ENCODE measurements around the gene RNU6-1. TPM values are rescaled to one million over a fixed set of nuclear protein-coding genes. Genes with fewer than 3 reads are reported as not detected.

The RNU6-1 gene
- total RNA-seq, 1 experiment from 2014 or later = not detected

DNA sequence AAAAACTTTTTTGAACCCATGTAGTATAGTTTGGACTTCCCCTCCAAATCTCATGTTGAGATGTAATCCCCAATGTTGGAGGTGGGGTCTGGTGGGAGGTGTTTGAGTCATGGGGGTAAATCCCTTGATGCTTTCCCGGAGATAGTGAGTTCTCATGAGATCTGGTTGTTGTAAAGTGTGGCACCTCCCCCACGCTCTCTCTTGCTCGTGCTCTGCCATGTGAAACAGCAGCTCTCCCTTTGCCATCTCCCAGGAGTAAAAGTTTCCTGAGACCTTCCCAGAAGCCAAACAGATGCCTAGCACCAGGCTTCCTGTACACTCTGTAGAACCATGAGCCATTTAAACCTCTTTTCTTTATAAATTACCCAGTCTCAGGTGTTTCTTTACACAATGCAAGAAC, 16.0 kb upstream of the RNU6-1 start (continued):
- TF ChIP-seq, protein P1, sequence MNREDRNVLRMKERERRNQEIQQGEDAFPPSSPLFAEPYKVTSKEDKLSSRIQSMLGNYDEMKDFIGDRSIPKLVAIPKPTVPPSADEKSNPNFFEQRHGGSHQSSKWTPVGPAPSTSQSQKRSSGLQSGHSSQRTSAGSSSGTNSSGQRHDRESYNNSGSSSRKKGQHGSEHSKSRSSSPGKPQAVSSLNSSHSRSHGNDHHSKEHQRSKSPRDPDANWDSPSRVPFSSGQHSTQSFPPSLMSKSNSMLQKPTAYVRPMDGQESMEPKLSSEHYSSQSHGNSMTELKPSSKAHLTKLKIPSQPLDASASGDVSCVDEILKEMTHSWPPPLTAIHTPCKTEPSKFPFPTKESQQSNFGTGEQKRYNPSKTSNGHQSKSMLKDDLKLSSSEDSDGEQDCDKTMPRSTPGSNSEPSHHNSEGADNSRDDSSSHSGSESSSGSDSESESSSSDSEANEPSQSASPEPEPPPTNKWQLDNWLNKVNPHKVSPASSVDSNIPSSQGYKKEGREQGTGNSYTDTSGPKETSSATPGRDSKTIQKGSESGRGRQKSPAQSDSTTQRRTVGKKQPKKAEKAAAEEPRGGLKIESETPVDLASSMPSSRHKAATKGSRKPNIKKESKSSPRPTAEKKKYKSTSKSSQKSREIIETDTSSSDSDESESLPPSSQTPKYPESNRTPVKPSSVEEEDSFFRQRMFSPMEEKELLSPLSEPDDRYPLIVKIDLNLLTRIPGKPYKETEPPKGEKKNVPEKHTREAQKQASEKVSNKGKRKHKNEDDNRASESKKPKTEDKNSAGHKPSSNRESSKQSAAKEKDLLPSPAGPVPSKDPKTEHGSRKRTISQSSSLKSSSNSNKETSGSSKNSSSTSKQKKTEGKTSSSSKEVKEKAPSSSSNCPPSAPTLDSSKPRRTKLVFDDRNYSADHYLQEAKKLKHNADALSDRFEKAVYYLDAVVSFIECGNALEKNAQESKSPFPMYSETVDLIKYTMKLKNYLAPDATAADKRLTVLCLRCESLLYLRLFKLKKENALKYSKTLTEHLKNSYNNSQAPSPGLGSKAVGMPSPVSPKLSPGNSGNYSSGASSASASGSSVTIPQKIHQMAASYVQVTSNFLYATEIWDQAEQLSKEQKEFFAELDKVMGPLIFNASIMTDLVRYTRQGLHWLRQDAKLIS (CRISPR knock-in tag; IDR thresholded peaks at IDR 0.05; ENCODE audit: borderline replicate concordance) = no peak
- TF ChIP-seq ZNF121 (CRISPR knock-in tag; IDR thresholded peaks at IDR 0.05) = no peak
- TF ChIP-seq NFATC4 (CRISPR knock-in tag; IDR thresholded peaks at IDR 0.05) = no peak
- no peak for TF ChIP-seq FOXJ3 (CRISPR knock-in tag; IDR thresholded peaks at IDR 0.05; ENCODE audit: borderline replicate concordance)

DNA sequence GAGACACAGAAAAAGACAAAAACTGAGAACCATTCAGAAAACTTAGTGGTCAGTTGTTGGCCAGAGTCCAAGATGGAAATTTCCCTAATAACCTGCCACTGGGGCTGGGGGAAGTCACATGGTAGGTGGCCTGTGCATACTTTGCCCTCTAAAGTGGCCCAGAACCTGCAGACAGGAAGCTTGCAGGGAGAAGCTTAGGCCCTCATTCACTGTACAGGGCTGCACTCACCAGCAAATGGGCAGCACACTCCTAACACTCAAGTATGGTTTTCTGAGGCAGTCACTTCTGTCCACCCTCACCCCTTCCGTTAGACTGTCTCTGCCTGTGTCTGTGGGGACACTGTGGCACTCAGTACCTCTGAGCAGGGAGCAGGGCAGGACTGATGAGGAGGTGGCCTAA, 14.5 kb upstream of the RNU6-1 start:
- Mint-ChIP-seq H3K9me3 (peaks cover 6% of the 10 kb centered on the region), H3K4me1 (peaks cover 53% of the 10 kb centered on the region), H3K27me3 (ENCODE audit: low read depth) (no peaks in the 10 kb centered on the region; the same call in 1 of the 2 replicates), H3K36me3 (peaks cover 1% of the 10 kb centered on the region), H3K4me3 (no peak overlapping the region), H3K27ac (peak overlapping the region; percentile 36; the same call in 1 of the 2 replicates)
- TF ChIP-seq NFATC4 (CRISPR knock-in tag; IDR thresholded peaks at IDR 0.05) (no peak), ZBTB21 (CRISPR knock-in tag; IDR thresholded peaks at IDR 0.05; ENCODE audit: borderline replicate concordance) (no peak)
- TF ChIP-seq, protein P2, sequence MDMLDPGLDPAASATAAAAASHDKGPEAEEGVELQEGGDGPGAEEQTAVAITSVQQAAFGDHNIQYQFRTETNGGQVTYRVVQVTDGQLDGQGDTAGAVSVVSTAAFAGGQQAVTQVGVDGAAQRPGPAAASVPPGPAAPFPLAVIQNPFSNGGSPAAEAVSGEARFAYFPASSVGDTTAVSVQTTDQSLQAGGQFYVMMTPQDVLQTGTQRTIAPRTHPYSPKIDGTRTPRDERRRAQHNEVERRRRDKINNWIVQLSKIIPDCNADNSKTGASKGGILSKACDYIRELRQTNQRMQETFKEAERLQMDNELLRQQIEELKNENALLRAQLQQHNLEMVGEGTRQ (CRISPR knock-in tag; IDR thresholded peaks at IDR 0.05) = 0 out of 2 replicates have a peak, but pooled peaks have one; percentile 26
- DNase-seq (ENCODE audit: low spot score) (no peak), ATAC-seq (no peak)
- ChIA-PET CTCF (interaction anchor here (0.7 to 2.0 kb wide), 4 partner anchors 9 to 397 kb away, joined by 3 to 17 read pairs (median 4); no protein-coding TSS in a partner anchor), POLR2A (no interaction called here)

DNA sequence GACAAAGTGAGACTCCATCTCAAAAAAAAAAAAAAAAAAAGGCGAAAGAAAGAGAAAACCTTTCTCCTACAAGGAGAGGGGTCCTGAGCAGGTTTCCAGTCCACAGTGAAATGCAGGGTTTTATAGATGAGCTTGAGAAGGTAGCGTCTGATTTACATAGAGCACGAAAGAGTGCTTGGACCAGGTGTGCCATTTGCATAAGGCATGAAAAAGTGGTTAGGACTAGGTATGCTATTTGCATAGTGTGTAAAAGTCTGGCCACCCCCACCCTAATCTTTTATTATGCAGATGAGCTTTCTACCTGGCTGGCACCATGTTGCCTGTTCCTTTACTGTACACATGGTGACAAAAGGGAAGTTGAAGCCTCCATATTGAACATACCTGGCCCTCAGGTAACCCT, 13.6 kb upstream of the RNU6-1 start:
- Mint-ChIP-seq H3K27me3 (ENCODE audit: low read depth) (no peaks in the 10 kb centered on the region; the same call in 1 of the 2 replicates), H3K36me3 (peaks cover 6% of the 10 kb centered on the region), H3K4me3 (no peak overlapping the region; the same call in 1 of the 2 replicates), H3K27ac (peak overlapping the region; percentile 24), H3K4me1 (peaks cover 56% of the 10 kb centered on the region), H3K9me3 (peaks cover 13% of the 10 kb centered on the region)
- ChIA-PET POLR2A (interaction anchor here (0.7 to 1.2 kb wide), 4 partner anchors 10 to 295 kb away, joined by 3 to 6 read pairs (median 5); no protein-coding TSS in a partner anchor), CTCF (interaction anchor here (0.7 to 2.0 kb wide), 5 partner anchors 10 to 396 kb away, joined by 3 to 17 read pairs (median 5); no protein-coding TSS in a partner anchor)
- peak; percentile 34 for ATAC-seq
- DNase-seq (ENCODE audit: low spot score) = no peak
- TF ChIP-seq FOXK1 (CRISPR knock-in tag; IDR thresholded peaks at IDR 0.05) (no peak), NR3C1 (CRISPR knock-in tag; conservative IDR thresholded peaks at IDR 0.05; ENCODE audit: low read depth) (no peak), NR2C2 (CRISPR knock-in tag; IDR thresholded peaks at IDR 0.05) (no peak), ZNF671 (CRISPR knock-in tag; IDR thresholded peaks at IDR 0.05) (no peak), ZBTB21 (CRISPR knock-in tag; IDR thresholded peaks at IDR 0.05; ENCODE audit: borderline replicate concordance) (no peak)
- TF ChIP-seq, protein P3, sequence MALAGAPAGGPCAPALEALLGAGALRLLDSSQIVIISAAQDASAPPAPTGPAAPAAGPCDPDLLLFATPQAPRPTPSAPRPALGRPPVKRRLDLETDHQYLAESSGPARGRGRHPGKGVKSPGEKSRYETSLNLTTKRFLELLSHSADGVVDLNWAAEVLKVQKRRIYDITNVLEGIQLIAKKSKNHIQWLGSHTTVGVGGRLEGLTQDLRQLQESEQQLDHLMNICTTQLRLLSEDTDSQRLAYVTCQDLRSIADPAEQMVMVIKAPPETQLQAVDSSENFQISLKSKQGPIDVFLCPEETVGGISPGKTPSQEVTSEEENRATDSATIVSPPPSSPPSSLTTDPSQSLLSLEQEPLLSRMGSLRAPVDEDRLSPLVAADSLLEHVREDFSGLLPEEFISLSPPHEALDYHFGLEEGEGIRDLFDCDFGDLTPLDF (CRISPR knock-in tag; IDR thresholded peaks at IDR 0.05) = no peak
- TF ChIP-seq, protein P4, sequence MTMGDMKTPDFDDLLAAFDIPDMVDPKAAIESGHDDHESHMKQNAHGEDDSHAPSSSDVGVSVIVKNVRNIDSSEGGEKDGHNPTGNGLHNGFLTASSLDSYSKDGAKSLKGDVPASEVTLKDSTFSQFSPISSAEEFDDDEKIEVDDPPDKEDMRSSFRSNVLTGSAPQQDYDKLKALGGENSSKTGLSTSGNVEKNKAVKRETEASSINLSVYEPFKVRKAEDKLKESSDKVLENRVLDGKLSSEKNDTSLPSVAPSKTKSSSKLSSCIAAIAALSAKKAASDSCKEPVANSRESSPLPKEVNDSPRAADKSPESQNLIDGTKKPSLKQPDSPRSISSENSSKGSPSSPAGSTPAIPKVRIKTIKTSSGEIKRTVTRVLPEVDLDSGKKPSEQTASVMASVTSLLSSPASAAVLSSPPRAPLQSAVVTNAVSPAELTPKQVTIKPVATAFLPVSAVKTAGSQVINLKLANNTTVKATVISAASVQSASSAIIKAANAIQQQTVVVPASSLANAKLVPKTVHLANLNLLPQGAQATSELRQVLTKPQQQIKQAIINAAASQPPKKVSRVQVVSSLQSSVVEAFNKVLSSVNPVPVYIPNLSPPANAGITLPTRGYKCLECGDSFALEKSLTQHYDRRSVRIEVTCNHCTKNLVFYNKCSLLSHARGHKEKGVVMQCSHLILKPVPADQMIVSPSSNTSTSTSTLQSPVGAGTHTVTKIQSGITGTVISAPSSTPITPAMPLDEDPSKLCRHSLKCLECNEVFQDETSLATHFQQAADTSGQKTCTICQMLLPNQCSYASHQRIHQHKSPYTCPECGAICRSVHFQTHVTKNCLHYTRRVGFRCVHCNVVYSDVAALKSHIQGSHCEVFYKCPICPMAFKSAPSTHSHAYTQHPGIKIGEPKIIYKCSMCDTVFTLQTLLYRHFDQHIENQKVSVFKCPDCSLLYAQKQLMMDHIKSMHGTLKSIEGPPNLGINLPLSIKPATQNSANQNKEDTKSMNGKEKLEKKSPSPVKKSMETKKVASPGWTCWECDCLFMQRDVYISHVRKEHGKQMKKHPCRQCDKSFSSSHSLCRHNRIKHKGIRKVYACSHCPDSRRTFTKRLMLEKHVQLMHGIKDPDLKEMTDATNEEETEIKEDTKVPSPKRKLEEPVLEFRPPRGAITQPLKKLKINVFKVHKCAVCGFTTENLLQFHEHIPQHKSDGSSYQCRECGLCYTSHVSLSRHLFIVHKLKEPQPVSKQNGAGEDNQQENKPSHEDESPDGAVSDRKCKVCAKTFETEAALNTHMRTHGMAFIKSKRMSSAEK (CRISPR knock-in tag; IDR thresholded peaks at IDR 0.05; ENCODE audit: borderline replicate concordance) = no peak
- TF ChIP-seq, protein P5, sequence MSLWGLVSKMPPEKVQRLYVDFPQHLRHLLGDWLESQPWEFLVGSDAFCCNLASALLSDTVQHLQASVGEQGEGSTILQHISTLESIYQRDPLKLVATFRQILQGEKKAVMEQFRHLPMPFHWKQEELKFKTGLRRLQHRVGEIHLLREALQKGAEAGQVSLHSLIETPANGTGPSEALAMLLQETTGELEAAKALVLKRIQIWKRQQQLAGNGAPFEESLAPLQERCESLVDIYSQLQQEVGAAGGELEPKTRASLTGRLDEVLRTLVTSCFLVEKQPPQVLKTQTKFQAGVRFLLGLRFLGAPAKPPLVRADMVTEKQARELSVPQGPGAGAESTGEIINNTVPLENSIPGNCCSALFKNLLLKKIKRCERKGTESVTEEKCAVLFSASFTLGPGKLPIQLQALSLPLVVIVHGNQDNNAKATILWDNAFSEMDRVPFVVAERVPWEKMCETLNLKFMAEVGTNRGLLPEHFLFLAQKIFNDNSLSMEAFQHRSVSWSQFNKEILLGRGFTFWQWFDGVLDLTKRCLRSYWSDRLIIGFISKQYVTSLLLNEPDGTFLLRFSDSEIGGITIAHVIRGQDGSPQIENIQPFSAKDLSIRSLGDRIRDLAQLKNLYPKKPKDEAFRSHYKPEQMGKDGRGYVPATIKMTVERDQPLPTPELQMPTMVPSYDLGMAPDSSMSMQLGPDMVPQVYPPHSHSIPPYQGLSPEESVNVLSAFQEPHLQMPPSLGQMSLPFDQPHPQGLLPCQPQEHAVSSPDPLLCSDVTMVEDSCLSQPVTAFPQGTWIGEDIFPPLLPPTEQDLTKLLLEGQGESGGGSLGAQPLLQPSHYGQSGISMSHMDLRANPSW (CRISPR knock-in tag; conservative IDR thresholded peaks at IDR 0.05; ENCODE audit: low read depth) = no peak
- TF ChIP-seq, protein P6, sequence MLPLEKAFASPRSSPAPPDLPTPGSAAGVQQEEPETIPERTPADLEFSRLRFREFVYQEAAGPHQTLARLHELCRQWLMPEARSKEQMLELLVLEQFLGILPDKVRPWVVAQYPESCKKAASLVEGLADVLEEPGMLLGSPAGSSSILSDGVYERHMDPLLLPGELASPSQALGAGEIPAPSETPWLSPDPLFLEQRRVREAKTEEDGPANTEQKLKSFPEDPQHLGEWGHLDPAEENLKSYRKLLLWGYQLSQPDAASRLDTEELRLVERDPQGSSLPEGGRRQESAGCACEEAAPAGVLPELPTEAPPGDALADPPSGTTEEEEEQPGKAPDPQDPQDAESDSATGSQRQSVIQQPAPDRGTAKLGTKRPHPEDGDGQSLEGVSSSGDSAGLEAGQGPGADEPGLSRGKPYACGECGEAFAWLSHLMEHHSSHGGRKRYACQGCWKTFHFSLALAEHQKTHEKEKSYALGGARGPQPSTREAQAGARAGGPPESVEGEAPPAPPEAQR (CRISPR knock-in tag; IDR thresholded peaks at IDR 0.05) = no peak
- TF ChIP-seq, protein P7, sequence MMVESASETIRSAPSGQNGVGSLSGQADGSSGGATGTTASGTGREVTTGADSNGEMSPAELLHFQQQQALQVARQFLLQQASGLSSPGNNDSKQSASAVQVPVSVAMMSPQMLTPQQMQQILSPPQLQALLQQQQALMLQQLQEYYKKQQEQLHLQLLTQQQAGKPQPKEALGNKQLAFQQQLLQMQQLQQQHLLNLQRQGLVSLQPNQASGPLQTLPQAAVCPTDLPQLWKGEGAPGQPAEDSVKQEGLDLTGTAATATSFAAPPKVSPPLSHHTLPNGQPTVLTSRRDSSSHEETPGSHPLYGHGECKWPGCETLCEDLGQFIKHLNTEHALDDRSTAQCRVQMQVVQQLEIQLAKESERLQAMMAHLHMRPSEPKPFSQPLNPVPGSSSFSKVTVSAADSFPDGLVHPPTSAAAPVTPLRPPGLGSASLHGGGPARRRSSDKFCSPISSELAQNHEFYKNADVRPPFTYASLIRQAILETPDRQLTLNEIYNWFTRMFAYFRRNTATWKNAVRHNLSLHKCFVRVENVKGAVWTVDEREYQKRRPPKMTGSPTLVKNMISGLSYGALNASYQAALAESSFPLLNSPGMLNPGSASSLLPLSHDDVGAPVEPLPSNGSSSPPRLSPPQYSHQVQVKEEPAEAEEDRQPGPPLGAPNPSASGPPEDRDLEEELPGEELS (CRISPR knock-in tag; IDR thresholded peaks at IDR 0.05) = no peak
